WERI-Rb-1 (cell line): ENCODE measurements around the gene LMX1B.

Experiments used
- DNase-seq: peaks from one replicate; pipeline ENCODE4 v3.0.0-alpha.2; 2020
- H3K27ac ChIP-seq: fragments of 250-450 bp; sonication (Bioruptor Pico); 2 replicates; pipeline ENCODE4 v1.5.1; 2020; ENCODE audit warnings: mild to moderate bottlenecking, moderate library complexity
- H3K27me3 ChIP-seq: fragments of 250-450 bp; sonication (Bioruptor Pico); 2 replicates; pipeline ENCODE4 v1.5.1; 2021; ENCODE audit warnings: mild to moderate bottlenecking, low read depth, moderate library complexity; ENCODE audit not compliant: insufficient read depth, severe bottlenecking
- H3K36me3 ChIP-seq: fragments of 250-450 bp; sonication (Bioruptor Pico); 2 replicates; pipeline ENCODE4 v1.5.1; 2020; ENCODE audit warnings: mild to moderate bottlenecking, moderate library complexity
- H3K4me3 ChIP-seq: 2 replicates; pipeline ENCODE4 v1.5.1; 2011; ENCODE audit warnings: low read depth, mild to moderate bottlenecking, control low read depth, low read length
- H3K9me3 ChIP-seq: fragments of 250-450 bp; sonication (Bioruptor Pico); 2 replicates; pipeline ENCODE4 v1.5.1; 2021; ENCODE audit warnings: mild to moderate bottlenecking, moderate library complexity; ENCODE audit not compliant: severe bottlenecking
- CTCF ChIP-seq: IDR thresholded peaks from 2 replicates; pipeline ENCODE4 v1.5.1; 2011; ENCODE audit warnings: low read depth, mild to moderate bottlenecking, control low read depth, inconsistent platforms, low read length

Gene LMX1B

GRCh38 chr9:126702151-126703001 lies 88.6 kb downstream of the LMX1B start:
- H3K27me3 ChIP-seq, result no peaks in the 10 kb centered on the region
- no peaks in the 10 kb centered on the region for H3K9me3 ChIP-seq
- H3K27ac ChIP-seq, result peak overlapping the region; percentile 15; the same call in 1 of the 2 replicates
- peak overlapping the region; percentile 36 for H3K4me3 ChIP-seq
- peak; percentile 98 for TF ChIP-seq CTCF
- DNase-seq, result peak; percentile 81
- H3K36me3 ChIP-seq, result no peaks in the 10 kb centered on the region

GRCh38 chr9:126703002-126703865 lies 89.5 kb downstream of the LMX1B start:
- peak; percentile 90 for DNase-seq
- Histone ChIP-seq H3K27me3 (no peaks in the 10 kb centered on the region), H3K9me3 (no peaks in the 10 kb centered on the region)

GRCh38 chr9:126703866-126704156 lies 90.1 kb downstream of the LMX1B start:
- no peak for TF ChIP-seq CTCF
- Histone ChIP-seq H3K9me3 (no peaks in the 10 kb centered on the region), H3K36me3 (no peaks in the 10 kb centered on the region), H3K27ac (no peak overlapping the region), H3K4me3 (no peak overlapping the region), H3K27me3 (no peaks in the 10 kb centered on the region)
- no peak for DNase-seq

More at GRCh38 chr9:126703002-126703865, 89.5 kb downstream of the LMX1B start:
- H3K27ac ChIP-seq, result peak overlapping the region; percentile 15; the same call in 1 of the 2 replicates
- no peaks in the 10 kb centered on the region for H3K36me3 ChIP-seq
- H3K4me3 ChIP-seq, result peak overlapping the region; percentile 36
- TF ChIP-seq CTCF, result no peak

GRCh38 chr9:126704157-126704891 lies 90.6 kb downstream of the LMX1B start:
- no peak for TF ChIP-seq CTCF
- Histone ChIP-seq H3K36me3 (no peaks in the 10 kb centered on the region), H3K9me3 (no peaks in the 10 kb centered on the region), H3K4me3 (peak overlapping the region; percentile 28; the same call in 1 of the 2 replicates), H3K27me3 (no peaks in the 10 kb centered on the region), H3K27ac (no peak overlapping the region)
- peak; percentile 62 for DNase-seq

DNA sequence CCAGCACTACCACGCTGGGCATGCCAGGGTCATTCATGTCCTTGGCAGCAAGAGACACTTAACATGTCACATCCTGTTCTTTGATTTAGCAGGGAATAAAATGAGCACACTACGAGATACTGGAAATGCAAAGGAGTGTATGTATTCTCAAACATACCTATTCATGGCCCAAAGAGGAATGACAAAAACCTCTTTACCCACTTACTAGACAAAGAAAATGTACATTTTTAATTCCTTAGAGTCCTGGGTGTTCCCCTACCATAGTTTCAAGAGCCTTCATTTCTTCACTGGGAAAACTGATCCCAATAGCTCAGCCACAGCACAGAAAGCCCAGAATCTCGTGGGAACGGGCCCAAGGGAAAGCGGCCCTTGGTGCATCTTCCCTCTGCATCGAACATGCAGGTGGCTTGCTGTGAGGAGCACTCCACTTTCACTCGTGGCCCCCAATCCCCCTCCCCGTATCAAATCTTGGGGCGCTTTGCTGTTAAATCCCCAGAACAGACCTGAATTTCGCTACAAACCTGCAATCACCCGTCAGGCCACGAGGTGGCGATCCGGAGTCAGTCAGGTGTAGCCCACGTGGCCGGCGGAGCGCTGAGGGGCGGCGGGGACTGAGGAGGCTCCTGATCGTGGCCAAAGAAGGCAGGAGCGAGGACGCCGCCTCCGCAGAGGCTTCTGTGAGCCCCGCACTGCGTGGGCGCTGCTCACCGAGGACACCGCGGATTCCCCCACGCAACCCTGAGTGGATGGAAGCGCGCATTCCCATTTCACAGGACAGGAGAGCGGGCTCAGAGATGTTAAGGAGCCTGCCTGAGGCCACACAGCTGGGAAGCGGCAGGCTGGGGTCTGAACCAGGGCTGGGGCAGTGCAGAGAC lies 91.4 kb downstream of the LMX1B start:
- H3K36me3 ChIP-seq, result no peaks in the 10 kb centered on the region
- TF ChIP-seq CTCF, result peak; percentile 93
- peak overlapping the region; percentile 28 for H3K4me3 ChIP-seq
- H3K9me3 ChIP-seq, result no peaks in the 10 kb centered on the region
- H3K27me3 ChIP-seq, result no peaks in the 10 kb centered on the region
- H3K27ac ChIP-seq, result no peak overlapping the region
- DNase-seq, result peak; percentile 92
